Endothelial cell of umbilical vein (primary cell): ENCODE data around the gene ADARB2. TPM values are rescaled to one million over a fixed set of nuclear protein-coding genes. Genes with fewer than 3 reads are reported as not detected.

Source experiments
- BruUV-seq: library from RNA; stranded (reverse); fragments of 400-500 nt; replicated peaks from 2 replicates; lab custom pipeline; 2021; lab: Mats Ljungman, UMichigan
- CTCF ChIA-PET: fragments of 300-600, 350-600 bp; sonication (Branson Sonifier 250); formaldehyde crosslinking; loops from one replicate; lab custom pipeline; 2021; ENCODE audit warnings: antibody characterized with exemption, inconsistent platforms; lab: Charles Lee
- POLR2A ChIA-PET: fragments of 300-600, 350-600 bp; sonication (Branson Sonifier 250); formaldehyde crosslinking; loops from one replicate; lab custom pipeline; 2021; ENCODE audit warnings: antibody characterized with exemption, inconsistent platforms; lab: Charles Lee
- DNase-seq: peaks from one replicate; pipeline ENCODE4 v3.0.0-alpha.2; 2011; ENCODE audit warnings: low read depth, low spot score
- FAIRE-seq: peaks from 2 replicates; lab custom pipeline; 2011; peaks lifted over from hg19 to GRCh38; lab: Jason Lieb, UNC
- H2AFZ ChIP-seq: 2 replicates; pipeline ENCODE4 v1.6.0; 2012; ENCODE audit warnings: low read depth, low read length, control low read depth, inconsistent platforms
- H3K27ac ChIP-seq: 2 replicates; pipeline ENCODE4 v1.5.1; 2011; ENCODE audit warnings: low read depth, mild to moderate bottlenecking, control low read depth, low read length, moderate library complexity; ENCODE audit not compliant: insufficient read depth
- H3K27me3 ChIP-seq, 2 experiments: 2 replicates each; pipeline versions ENCODE4 v1.6.0 to v1.6.1; 2011; ENCODE audit warnings: low read length in 2 of 2, mixed read lengths in 1 of 2; ENCODE audit not compliant: control insufficient read depth in 2 of 2, insufficient read depth in 2 of 2
- H3K36me3 ChIP-seq, 2 experiments: 2 replicates in 1 of 2; 3 replicates in 1 of 2; pipeline ENCODE4 v1.5.1; 2011; ENCODE audit warnings: low read length in 2 of 2, mild to moderate bottlenecking in 1 of 2, moderate library complexity in 1 of 2; ENCODE audit not compliant: control insufficient read depth in 2 of 2, insufficient read depth in 2 of 2; ENCODE audit errors: extremely low read depth in 1 of 2
- H3K4me1 ChIP-seq: 3 replicates; pipeline ENCODE4 v1.5.1; 2011; ENCODE audit warnings: mild to moderate bottlenecking, low read length; ENCODE audit not compliant: control insufficient read depth, insufficient read depth; ENCODE audit errors: extremely low read depth
- H3K4me2 ChIP-seq: 2 replicates; pipeline ENCODE4 v1.6.1; 2011; ENCODE audit warnings: low read length, control low read depth, mixed read lengths; ENCODE audit not compliant: insufficient read depth
- H3K4me3 ChIP-seq, 3 experiments: fragments of 200-600 bp in 1 of 3; sonication (generic), shearing (Covaris generic) in 1 of 3; replicated peaks in 1 of 3; 2 replicates each; pipeline ENCODE4 v1.5.1; 2011 to 2016; ENCODE audit warnings: control low read depth in 3 of 3, low read length in 3 of 3, mild to moderate bottlenecking in 2 of 3, inconsistent platforms in 1 of 3, low read depth in 1 of 3, moderate library complexity in 1 of 3; ENCODE audit not compliant: insufficient read depth in 1 of 3
- H3K79me2 ChIP-seq: 2 replicates; pipeline ENCODE4 v1.6.0; 2012; ENCODE audit warnings: low read length, inconsistent platforms; ENCODE audit not compliant: control insufficient read depth, insufficient read depth
- H3K9ac ChIP-seq: replicated peaks from 2 replicates; pipeline ENCODE3; 2011; ENCODE audit warnings: low read length, control low read depth; ENCODE audit not compliant: insufficient read depth; ENCODE audit errors: extremely low read depth
- H3K9me1 ChIP-seq: replicated peaks from 3 replicates; pipeline ENCODE4 v1.6.0; 2011; ENCODE audit warnings: mild to moderate bottlenecking, low read length; ENCODE audit not compliant: control insufficient read depth, insufficient read depth; ENCODE audit errors: extremely low read depth
- H3K9me3 ChIP-seq: replicated peaks from 2 replicates; pipeline ENCODE4 v1.5.1; 2012; ENCODE audit warnings: low read length, inconsistent platforms; ENCODE audit not compliant: control insufficient read depth, insufficient read depth
- H4K20me1 ChIP-seq: replicated peaks from 2 replicates; pipeline ENCODE3; 2011; ENCODE audit warnings: mild to moderate bottlenecking, low read length; ENCODE audit not compliant: control insufficient read depth, insufficient read depth; ENCODE audit errors: extremely low read depth
- EZH2 ChIP-seq: IDR thresholded peaks from 2 replicates; pipeline ENCODE4 v1.6.1; 2012; ENCODE audit warnings: borderline replicate concordance, low read depth, mild to moderate bottlenecking, moderate library complexity, low read length, inconsistent platforms; ENCODE audit not compliant: severe bottlenecking
- FOS ChIP-seq: IDR thresholded peaks from 2 replicates; pipeline ENCODE4 v1.6.1; 2011; ENCODE audit warnings: mild to moderate bottlenecking, low read length, moderate library complexity, borderline replicate concordance; ENCODE audit not compliant: insufficient read depth
- GATA2 ChIP-seq: IDR thresholded peaks from 2 replicates; pipeline ENCODE4 v1.7.0; 2011; ENCODE audit warnings: low read depth, mild to moderate bottlenecking, moderate library complexity, mixed read lengths, low read length; ENCODE audit not compliant: insufficient read length, insufficient read depth
- JUN ChIP-seq: IDR thresholded peaks from 2 replicates; pipeline ENCODE4 v1.6.1; 2011; ENCODE audit warnings: borderline replicate concordance, low read depth; ENCODE audit not compliant: insufficient read length, insufficient read depth
- MYC ChIP-seq: IDR thresholded peaks from one replicate; pipeline ENCODE4 v1.6.1; 2011; ENCODE audit warnings: mild to moderate bottlenecking, low read depth, low read length
- POLR2A ChIP-seq: IDR thresholded peaks from 2 replicates; pipeline ENCODE4 v1.6.1; 2012; ENCODE audit warnings: low read depth, mild to moderate bottlenecking, control low read depth, low read length
- POLR2AphosphoS5 ChIP-seq: IDR thresholded peaks from 2 replicates; pipeline ENCODE4 v1.6.1; 2012; ENCODE audit warnings: low read depth, mild to moderate bottlenecking, control low read depth, low read length, moderate library complexity; ENCODE audit not compliant: insufficient read depth
- dilution Hi-C: fragments of 300-500 bp; cut with MboI; formaldehyde crosslinking; loops from one replicate; pipeline ENCODE4 v1.15.0; 2019; ENCODE audit warnings: low sequenced_read_pairs; ENCODE audit not compliant: extremely low pct_ligation_motif_present
- intact Hi-C: fragments of 100-400 bp; cut with micrococcal nuclease; formaldehyde crosslinking; loops from one replicate; pipeline ENCODE4 v1.10.0; 2022
- polyA plus RNA-seq, 4 experiments: library from polyadenylated mRNA; depleted of rRNA in 3 of 4; stranded (reverse) in 3 of 4; unstranded in 1 of 4; fragments of >200 nt; gene quantifications; 2 replicates each; pipeline versions ENCODE4 v1.2.1 to v1.2.3, GENCODE V29; 2011 to 2012; ENCODE audit warnings: missing spikeins in 1 of 4
- total RNA-seq: library from RNA; stranded (reverse); gene quantifications from 2 replicates; pipeline ENCODE4 v1.2.3, GENCODE V29; 2021
- TF ChIP-seq, protein P1 (sequence below), 2 donors: IDR thresholded peaks; 1 replicate in 1 of 2; 2 replicates in 1 of 2; pipeline ENCODE4 v1.5.1; 2011; ENCODE audit warnings: low read length in 2 of 2, mild to moderate bottlenecking in 2 of 2, moderate library complexity in 2 of 2, control low read depth in 1 of 2, inconsistent platforms in 1 of 2, low read depth in 1 of 2; ENCODE audit not compliant: insufficient read depth in 1 of 2; ENCODE audit errors: extremely low read depth in 1 of 2
- TF ChIP-seq, protein P2 (sequence below): IDR thresholded peaks from 2 replicates; pipeline ENCODE4 v1.6.1; 2011; ENCODE audit not compliant: insufficient read depth, insufficient read length

Gene ADARB2
- total and polyA plus RNA-seq, 2 donors (not counting 3 experiments of a cell fraction or from before 2014, with no cell fraction given) = not detected

DNA sequence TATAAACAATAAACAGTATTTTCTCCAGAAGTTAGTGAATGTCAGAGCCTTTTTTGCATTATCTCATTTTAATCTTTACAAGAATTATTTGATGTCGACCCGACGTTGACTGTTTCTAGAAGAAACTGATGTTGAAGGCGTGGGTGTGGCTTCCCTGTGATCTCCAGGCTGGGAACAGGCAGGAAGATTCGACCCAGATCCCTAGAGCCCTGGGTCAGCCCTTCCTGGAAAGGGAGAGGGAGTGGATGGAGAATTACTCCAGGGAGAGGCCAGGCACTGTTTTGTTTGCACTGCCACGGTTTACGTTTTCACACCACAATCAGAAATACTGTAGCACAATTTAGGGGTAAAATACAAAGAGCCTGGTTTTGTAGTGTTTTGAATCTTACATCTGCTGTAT, 133.1 kb downstream of the ADARB2 start:
- no peaks in the 10 kb centered on the region for H4K20me1 ChIP-seq
- POLR2A ChIA-PET = no interaction called here

More for the DNA sequence above, 133.1 kb downstream of the ADARB2 start:
- no peaks in the 10 kb centered on the region for H3K79me2 ChIP-seq
- no peaks in the 10 kb centered on the region for H3K9me1 ChIP-seq
- CTCF ChIA-PET = no interaction called here
- no TSS peak for BruUV-seq
- no peak for TF ChIP-seq GATA2
- no peak for TF ChIP-seq JUN
- TF ChIP-seq EZH2 = no peak
- no peak for TF ChIP-seq POLR2A
- TF ChIP-seq MYC = no peak
- no peak for TF ChIP-seq POLR2AphosphoS5
- no peak for TF ChIP-seq FOS
- TF ChIP-seq, protein P1, sequence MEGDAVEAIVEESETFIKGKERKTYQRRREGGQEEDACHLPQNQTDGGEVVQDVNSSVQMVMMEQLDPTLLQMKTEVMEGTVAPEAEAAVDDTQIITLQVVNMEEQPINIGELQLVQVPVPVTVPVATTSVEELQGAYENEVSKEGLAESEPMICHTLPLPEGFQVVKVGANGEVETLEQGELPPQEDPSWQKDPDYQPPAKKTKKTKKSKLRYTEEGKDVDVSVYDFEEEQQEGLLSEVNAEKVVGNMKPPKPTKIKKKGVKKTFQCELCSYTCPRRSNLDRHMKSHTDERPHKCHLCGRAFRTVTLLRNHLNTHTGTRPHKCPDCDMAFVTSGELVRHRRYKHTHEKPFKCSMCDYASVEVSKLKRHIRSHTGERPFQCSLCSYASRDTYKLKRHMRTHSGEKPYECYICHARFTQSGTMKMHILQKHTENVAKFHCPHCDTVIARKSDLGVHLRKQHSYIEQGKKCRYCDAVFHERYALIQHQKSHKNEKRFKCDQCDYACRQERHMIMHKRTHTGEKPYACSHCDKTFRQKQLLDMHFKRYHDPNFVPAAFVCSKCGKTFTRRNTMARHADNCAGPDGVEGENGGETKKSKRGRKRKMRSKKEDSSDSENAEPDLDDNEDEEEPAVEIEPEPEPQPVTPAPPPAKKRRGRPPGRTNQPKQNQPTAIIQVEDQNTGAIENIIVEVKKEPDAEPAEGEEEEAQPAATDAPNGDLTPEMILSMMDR (IDR thresholded peaks at IDR 0.05; ENCODE audit: extremely low read depth in 1 of 2, insufficient read depth in 1 of 2, low read depth in 1 of 2, low read length in 2 of 2) = no peak
- TF ChIP-seq, protein P2, sequence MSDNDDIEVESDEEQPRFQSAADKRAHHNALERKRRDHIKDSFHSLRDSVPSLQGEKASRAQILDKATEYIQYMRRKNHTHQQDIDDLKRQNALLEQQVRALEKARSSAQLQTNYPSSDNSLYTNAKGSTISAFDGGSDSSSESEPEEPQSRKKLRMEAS = no peak
- DNase-seq (no peak), FAIRE-seq (no peak)
- H3K9ac ChIP-seq = no peak overlapping the region
- intact Hi-C loops (no loop called here), dilution Hi-C loops (no loop called here)
- no peaks in the 10 kb centered on the region for H3K36me3 ChIP-seq
- no peak overlapping the region for H3K4me3 ChIP-seq
- H3K4me2 ChIP-seq = no peak overlapping the region
- H3K4me1 ChIP-seq = no peaks in the 10 kb centered on the region
- H3K9me3 ChIP-seq = peaks cover 15% of the 10 kb centered on the region
- H3K27ac ChIP-seq = no peak overlapping the region
- no peak overlapping the region for H2AFZ ChIP-seq
- H3K27me3 ChIP-seq = no peaks in the 10 kb centered on the region
